Activated CD8-positive, alpha-beta memory T cell treated with anti-CD3 and anti-CD28 coated beads for 48 hours (primary cell): ENCODE measurements around the gene VAPA.

Experiments used
- DNase-seq, 3 experiments: peaks; one replicate each; pipeline ENCODE4 v3.0.0-alpha.2; 2020; ENCODE audit warnings: low read depth in 2 of 3, low spot score in 2 of 3

The VAPA gene

DNA sequence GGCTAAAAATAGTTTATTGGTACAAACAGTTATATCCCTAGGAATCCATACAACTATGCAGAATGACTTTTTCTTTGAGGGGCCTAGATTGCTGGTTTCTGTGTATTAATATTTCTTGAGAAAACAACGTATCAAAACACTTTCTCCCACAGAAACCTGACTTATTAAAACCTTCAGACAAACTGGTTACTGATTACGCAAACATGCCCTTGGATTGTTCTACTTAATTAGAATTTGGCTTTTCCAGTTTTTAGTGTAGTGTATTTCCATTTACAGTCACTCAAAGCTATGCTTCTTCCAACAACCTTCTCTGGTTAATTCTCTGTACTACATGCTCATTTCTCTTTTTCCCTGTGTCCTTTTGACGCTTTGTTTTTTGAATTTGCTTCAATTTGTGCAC is 20.0 kb downstream of the VAPA start:
- DNase-seq = no peak

GRCh38 chr18:9934274-9934673 is 20.5 kb downstream of the VAPA start:
- no peak for DNase-seq

DNA sequence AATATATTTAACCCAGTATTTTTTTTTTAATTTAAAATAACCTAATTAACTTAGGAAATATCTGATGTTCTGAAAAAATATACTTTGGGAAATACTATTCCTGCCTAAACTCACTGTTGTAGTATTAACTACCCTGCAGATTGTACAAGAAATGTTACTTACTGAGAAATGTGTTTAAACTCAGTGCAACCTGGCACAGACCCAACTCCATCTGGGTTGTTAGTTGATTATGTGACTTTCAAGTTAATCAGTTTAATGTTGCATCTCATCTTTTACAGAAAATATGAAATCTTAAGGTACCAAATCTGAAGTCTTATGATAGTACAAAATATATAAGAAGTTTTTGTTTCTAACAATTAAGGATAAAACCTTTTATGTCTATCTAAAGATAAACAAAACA is 27.3 kb downstream of the VAPA start:
- no peak for DNase-seq

DNA sequence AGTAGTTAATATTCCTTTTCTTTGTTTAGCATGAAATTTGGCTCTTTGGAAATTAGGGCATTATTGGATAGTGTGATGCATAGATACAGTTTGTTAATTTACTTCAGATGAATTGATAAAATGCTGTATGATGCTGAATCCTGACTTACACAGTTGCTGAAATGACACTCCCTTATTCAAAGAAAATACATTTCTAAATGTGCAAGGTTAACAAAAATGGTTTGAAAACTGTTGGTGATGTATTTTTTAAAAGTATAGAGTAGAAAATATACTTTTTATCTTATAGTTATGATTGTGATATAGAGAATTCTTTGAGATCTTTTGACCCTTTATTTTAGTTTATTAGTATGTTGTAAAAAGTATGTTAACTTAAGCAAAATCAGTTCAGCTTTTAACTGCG is 27.8 kb downstream of the VAPA start:
- DNase-seq = no peak

GRCh38 chr18:9943311-9943710 is 29.5 kb downstream of the VAPA start:
- no peak for DNase-seq

DNA sequence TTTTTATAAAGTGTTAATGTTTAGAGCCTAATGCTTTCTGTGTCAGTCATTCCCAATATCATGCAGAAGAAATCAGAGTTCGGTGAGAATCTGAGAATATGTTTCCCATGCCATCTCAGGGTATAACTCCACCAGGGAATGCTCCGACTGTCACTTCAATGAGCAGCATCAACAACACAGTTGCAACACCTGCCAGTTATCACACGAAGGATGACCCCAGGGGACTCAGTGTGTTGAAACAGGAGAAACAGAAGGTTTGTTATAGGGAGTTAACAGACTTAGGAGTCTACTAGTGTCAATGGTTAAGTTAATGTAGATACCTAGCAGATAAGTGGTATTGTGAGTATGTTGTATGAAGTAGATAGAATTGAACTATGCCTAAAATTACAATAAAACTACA is 31.0 kb downstream of the VAPA start:
- no peak for DNase-seq

DNA sequence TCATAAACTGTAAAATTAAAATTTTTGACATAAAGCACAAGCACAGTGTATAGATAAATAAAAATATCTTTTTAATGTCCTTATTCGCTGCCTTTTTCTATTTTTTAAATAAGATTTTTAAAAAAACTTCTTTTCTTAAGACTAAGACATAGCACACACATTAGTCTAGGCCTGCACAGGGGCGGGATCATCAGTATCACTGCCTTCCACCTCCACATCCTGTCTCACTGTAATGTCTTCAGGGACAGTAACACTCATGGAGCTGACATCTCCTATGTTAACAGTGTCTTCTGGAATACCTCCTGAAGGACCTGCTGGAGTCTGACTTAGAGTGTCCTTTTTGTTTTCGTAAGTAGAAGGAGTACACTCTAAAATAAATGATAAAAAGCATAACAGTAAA is 33.0 kb downstream of the VAPA start:
- DNase-seq = no peak

DNA sequence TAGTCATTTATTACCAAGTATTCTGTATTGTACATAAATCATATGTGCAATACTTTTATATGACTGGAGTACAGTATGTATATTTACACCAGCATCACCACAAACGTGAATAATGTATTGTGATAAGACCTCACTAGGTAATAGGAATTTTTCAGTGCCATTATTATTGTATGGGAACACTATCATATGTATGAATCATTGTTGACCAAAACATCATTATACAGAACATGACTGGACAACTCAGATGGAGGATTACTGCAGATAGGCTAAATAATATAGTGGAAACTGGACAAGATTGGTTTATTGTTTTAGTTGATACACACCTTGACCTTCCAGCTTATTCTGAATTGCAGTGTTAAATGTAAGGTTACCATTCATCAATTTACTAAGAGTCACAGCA is 33.4 kb downstream of the VAPA start:
- DNase-seq = no peak

DNA sequence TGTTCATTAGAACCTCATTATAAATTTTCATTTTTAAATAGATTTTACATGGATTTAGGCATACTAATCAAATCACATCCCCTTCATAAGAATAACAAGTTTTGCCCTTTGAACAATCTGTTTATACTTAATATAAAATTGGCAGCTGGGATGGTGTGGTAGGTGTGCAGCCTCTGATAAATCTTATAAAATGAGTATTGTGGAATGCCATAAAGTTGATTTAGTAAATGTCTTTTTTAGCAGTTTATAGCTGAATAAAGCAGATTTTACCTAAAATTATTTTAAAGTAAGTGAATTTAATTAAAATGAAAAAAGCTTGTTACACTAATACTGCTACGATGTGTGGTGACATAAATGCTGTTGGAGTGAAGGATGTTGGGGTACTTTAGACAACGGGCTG is 35.5 kb downstream of the VAPA start:
- no peak for DNase-seq

- DNase-seq = no peak
Measured at GRCh38 chr18:9949861-9950260, 36.0 kb downstream of the VAPA start.

DNA sequence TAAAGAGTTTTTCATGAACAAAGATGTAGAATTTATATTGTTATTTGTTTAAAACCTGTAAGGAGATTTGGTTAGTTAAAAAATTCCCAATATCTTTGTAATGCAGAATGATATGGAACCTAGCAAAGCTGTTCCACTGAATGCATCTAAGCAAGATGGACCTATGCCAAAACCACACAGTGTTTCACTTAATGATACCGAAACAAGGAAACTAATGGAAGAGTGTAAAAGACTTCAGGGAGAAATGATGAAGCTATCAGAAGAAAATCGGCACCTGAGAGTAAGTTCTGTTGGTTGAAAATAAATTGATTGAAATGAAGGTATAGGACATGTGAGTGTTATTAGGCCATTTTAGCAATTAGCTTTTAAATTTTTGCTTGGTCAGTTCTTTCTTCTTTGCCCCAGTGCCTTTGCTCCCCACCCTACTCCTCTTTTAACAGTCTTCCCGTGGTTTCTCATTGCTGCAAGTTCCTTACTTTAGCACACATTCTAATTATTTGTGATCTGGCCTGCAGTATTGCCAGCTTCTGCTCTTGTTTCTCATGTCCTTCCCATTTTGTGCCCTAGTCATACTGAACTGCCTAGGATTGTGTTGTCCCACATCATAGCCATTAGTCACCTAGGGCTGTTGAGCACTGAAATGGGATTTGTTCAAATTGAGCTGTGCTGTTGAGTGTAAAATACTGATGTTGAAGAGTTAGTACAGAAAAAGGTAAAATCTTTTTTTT is 36.6 kb downstream of the VAPA start:
- no peak for DNase-seq

- DNase-seq = no peak
Measured at GRCh38 chr18:9951022-9951859, 37.4 kb downstream of the VAPA start.

DNA sequence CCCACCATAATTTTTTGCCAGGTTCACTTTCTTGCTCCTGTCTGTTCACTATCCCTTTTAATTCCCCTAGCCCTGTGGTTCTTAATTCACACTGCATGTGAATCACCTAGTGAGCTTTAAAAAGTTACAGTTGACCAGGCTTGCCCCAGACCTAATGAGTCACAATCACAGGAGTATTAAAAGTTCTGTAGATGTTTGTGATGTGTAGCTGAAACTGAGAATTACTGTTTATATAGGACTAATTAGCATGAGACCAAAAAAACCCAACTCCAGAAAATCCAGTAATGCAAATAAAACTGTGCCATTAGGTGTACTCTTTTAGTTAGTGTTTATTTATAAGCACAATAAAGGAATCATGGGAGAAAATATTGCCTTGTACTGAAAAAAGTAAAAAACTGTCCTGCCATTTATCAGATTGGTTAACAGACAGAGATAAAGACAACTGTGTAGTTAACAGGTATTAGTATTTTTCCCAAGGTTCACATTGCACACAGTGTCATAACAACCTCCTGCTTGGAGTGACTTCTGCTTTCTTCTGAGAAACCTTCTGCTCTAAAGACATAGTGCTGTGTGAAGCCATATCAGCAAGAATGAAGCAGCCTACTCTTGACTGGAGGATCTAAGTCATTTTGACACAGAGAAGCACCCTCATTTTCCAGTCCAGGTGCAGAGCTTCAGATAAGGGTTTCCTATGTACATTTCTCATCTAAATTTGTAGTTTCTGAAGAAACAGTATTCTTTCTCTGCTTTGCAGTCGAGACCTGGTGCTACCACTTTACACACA is 39.0 kb downstream of the VAPA start:
- no peak for DNase-seq

GRCh38 chr18:9958861-9959399 is 45.1 kb downstream of the VAPA start:
- DNase-seq = no peak

GRCh38 chr18:9959564-9959963 is 45.7 kb downstream of the VAPA start:
- no peak for DNase-seq

DNA sequence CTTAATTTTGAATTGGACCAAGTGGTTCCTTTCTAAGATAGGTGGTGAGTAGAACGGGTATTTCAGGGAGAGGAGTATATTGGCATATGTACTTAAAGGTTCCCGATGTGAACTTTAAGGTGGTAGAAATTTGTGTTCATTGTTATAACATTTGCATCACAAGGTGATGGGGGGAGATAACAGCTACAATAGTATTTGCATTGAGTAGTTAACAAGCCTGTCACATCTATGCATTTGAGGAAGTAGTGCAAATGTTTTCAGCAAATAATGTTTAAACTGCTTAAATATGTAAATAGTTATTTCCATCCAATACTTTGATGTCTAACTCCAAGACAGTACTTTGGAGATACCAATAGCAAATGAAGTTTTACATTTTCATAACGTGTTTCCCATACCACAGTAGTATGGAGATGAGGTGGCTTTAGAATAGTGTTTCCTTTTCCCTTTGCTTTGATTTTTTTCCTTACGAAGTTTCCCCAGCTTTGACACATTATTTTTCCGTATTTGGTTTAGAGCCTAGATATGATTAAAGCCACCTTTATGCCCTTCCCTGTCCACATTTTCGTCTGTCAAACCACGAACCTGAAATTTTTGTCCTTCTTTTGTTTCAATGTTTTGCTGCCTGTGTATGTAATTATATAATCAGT is 46.6 kb downstream of the VAPA start:
- no peak for DNase-seq

DNA sequence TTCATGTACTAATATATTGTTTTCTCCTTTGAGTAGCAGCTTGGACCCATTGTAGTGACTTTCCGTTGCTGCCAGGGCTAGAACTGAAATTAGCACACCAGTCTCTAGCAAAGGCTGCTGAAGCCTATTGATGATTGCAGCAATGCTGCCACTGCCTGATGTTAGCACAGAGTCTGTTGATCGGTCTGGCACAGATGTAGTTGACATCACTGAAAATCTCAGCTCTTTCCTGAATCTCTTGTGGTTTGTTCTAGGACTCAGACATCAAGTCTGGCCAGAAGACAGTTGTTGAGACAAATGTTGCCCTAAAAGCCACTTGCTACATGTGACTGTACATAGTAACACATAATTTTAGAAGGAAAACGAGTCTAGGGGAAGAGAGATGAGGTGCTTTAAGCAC is 47.2 kb downstream of the VAPA start:
- no peak for DNase-seq

- DNase-seq = no peak
Measured at GRCh38 chr18:9965711-9966624, 52.2 kb downstream of the VAPA start.

DNA sequence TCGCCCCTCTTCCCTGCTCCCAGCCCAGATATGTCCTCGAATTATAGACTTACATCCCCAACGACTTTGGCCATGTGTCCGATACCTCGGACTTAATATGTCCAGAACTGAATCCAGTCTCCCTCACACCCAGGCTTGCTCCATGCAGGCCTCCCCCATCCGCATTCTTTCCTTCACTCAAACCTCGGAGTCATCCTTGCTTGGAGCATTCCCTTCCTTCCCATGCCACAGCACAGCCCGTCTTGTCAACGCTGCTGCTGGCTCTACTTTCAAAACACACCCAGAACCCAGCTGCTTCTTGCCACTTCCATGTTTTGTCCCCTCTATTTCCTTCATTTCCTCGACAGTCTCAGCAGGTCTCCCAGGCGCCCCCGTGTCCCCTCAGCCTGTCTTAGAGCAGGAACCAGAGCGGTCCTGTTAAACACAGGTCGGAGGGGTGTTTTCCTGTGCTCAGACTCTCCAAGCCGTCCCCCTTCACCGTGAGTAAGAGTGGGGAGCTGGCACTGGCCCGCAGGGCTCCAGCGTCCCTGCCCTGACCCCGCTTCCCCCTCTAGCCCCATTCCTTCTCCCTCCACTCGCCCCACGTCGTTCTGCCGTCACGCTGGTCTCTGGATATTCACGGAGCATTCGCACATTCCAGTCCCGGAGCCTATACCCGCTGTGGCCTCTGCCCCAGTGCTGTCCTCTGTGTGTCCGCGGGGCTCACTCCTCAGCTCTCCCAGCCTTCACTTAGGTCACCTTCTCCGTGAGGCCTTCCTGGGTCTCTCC is 54.4 kb downstream of the VAPA start:
- no peak for DNase-seq
